Mesendoderm (in vitro differentiated cells): Measurements from ENCODE around the gene UBLCP1.

Experiments
- DNase-seq: peaks from one replicate; pipeline ENCODE4 v3.0.0; 2013
- H2AK5ac ChIP-seq: 2 replicates; pipeline ENCODE4 v1.6.1; 2013; ENCODE audit warnings: low read length, inconsistent platforms
- H2BK120ac ChIP-seq: 2 replicates; pipeline ENCODE4 v1.6.1; 2013; ENCODE audit warnings: low read depth, mild to moderate bottlenecking, low read length, moderate library complexity, mixed read lengths
- H2BK15ac ChIP-seq: replicated peaks from 2 replicates; pipeline ENCODE4 v1.6.1; 2013; ENCODE audit warnings: low read depth, mild to moderate bottlenecking, moderate library complexity
- H2BK5ac ChIP-seq: 2 replicates; pipeline ENCODE4 v1.6.1; 2013; ENCODE audit warnings: low read length, inconsistent platforms
- H3K18ac ChIP-seq: 2 replicates; pipeline ENCODE4 v1.6.1; 2013; ENCODE audit warnings: mild to moderate bottlenecking, low read length, mixed read lengths
- H3K23ac ChIP-seq: one replicate; pipeline ENCODE4 v1.6.1; 2013; ENCODE audit warnings: low read length
- H3K27ac ChIP-seq: 2 replicates; pipeline ENCODE4 v1.5.1; 2013; ENCODE audit warnings: low read depth, mild to moderate bottlenecking, inconsistent platforms, low read length, moderate library complexity
- H3K27me3 ChIP-seq: 2 replicates; pipeline ENCODE4 v1.6.1; 2013; ENCODE audit warnings: low read length, control low read depth, mild to moderate bottlenecking, inconsistent platforms; ENCODE audit not compliant: insufficient read depth, poor library complexity
- H3K36me3 ChIP-seq: 2 replicates; pipeline ENCODE4 v1.6.1; 2013; ENCODE audit warnings: low read length, inconsistent platforms; ENCODE audit not compliant: control insufficient read depth, insufficient read depth
- H3K4ac ChIP-seq: one replicate; pipeline ENCODE4 v1.6.1; 2013; ENCODE audit warnings: low read depth, mild to moderate bottlenecking, low read length, moderate library complexity
- H3K4me1 ChIP-seq: 2 replicates; pipeline ENCODE4 v1.6.1; 2013; ENCODE audit warnings: low read depth, low read length, inconsistent platforms; ENCODE audit not compliant: control insufficient read depth
- H3K4me2 ChIP-seq: 2 replicates; pipeline ENCODE4 v1.6.1; 2013; ENCODE audit warnings: low read length
- H3K4me3 ChIP-seq: 2 replicates; pipeline ENCODE4 v1.5.1; 2013; ENCODE audit warnings: mild to moderate bottlenecking, low read length
- H3K56ac ChIP-seq: one replicate; pipeline ENCODE4 v1.6.1; 2013; ENCODE audit warnings: low read length
- H3K79me1 ChIP-seq: 2 replicates; pipeline ENCODE4 v1.6.1; 2013; ENCODE audit warnings: low read length, inconsistent platforms
- H3K79me2 ChIP-seq: 2 replicates; pipeline ENCODE4 v1.6.1; 2013; ENCODE audit warnings: mild to moderate bottlenecking, low read length; ENCODE audit not compliant: control insufficient read depth, insufficient read depth
- H3K9ac ChIP-seq: 2 replicates; pipeline ENCODE4 v1.6.1; 2013; ENCODE audit warnings: low read length, inconsistent platforms
- H4K5ac ChIP-seq: one replicate; pipeline ENCODE4 v1.6.1; 2013; ENCODE audit warnings: low read length
- H4K8ac ChIP-seq: one replicate; pipeline ENCODE4 v1.6.1; 2013; ENCODE audit warnings: low read depth, mild to moderate bottlenecking, control low read depth, low read length, moderate library complexity
- WGBS: extraction: QIAGEN DNeasy Blood & Tissue Kit; methylation state at CpG from one replicate; pipeline ENCODE4 v1.1.7; 2013; ENCODE audit warnings: low lambda C conversion rate, missing lambda C conversion rate; ENCODE audit not compliant: insufficient coverage; ENCODE audit errors: extremely low coverage; 5-methylcytosine and 5-hydroxymethylcytosine counted together

Gene UBLCP1

DNA sequence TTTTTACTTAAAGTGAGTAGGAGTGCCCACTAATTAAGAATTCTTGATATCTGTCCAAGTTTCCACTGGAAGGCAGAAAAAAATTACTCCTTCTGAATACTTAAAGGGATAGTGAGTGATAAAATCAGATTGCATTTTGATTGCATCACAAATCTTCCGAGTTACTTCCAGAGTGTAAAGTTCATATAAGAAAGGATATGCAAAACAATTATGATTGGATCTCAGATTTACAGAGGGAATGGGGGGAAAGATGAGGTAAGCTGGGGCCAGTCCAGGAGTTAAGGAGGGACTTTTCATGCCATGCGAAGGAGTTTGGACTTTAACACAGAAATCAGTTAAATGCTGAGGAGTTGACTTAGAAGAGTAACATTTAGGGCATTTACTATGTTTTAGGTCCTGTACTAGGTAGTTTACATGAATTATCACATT is 44.5 kb upstream of the UBLCP1 start:
- H3K27ac ChIP-seq: no peak overlapping the region
- H2BK15ac ChIP-seq: no peak overlapping the region
- no peak for DNase-seq
- H3K36me3 ChIP-seq: no peaks in the 10 kb centered on the region
- no peak overlapping the region for H4K8ac ChIP-seq
- H2BK120ac ChIP-seq: no peak overlapping the region
- no peaks in the 10 kb centered on the region for H3K27me3 ChIP-seq
- no peak overlapping the region for H2AK5ac ChIP-seq
- no peak overlapping the region for H3K9ac ChIP-seq
- H3K4me2 ChIP-seq: no peak overlapping the region
- no peak overlapping the region for H3K56ac ChIP-seq
- no peak overlapping the region for H3K23ac ChIP-seq
- no peaks in the 10 kb centered on the region for H3K79me2 ChIP-seq
- no peaks in the 10 kb centered on the region for H3K4me1 ChIP-seq
- no peak overlapping the region for H3K18ac ChIP-seq
- no peak overlapping the region for H4K5ac ChIP-seq
- no peak overlapping the region for H3K4ac ChIP-seq
- H3K79me1 ChIP-seq: no peaks in the 10 kb centered on the region
- WGBS: no CpG with 5 or more reads among the region's 2 CpGs
- no peak overlapping the region for H2BK5ac ChIP-seq
- no peak overlapping the region for H3K4me3 ChIP-seq

DNA sequence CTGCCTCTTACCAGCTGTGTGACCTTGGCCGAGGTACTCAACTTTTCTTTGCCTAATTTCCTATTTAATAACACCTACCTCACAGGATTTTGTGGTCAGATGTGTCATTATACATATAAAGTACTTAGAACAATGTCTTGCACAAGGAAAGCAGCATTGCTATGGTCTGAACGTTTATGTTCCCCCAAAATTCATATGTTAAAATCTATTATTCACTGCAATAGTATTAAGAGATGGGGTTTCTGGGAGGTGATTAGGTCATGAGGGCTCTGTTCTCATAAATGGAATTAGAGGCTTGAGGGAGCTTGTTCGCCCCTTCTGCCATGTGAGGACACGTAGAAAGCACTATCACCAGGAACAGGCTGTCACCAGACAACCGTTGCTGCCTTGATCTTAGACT is 42.9 kb upstream of the UBLCP1 start:
- no peak overlapping the region for H2BK120ac ChIP-seq
- WGBS: no CpG with 5 or more reads among the region's 5 CpGs
- H3K56ac ChIP-seq: no peak overlapping the region
- H3K36me3 ChIP-seq: no peaks in the 10 kb centered on the region
- H3K9ac ChIP-seq: no peak overlapping the region
- no peak overlapping the region for H2BK15ac ChIP-seq
- H3K4me2 ChIP-seq: no peak overlapping the region
- H3K79me2 ChIP-seq: no peaks in the 10 kb centered on the region
- H3K23ac ChIP-seq: no peak overlapping the region
- no peak overlapping the region for H4K5ac ChIP-seq
- no peak overlapping the region for H2AK5ac ChIP-seq
- no peaks in the 10 kb centered on the region for H3K79me1 ChIP-seq
- no peak overlapping the region for H3K18ac ChIP-seq
- H3K4ac ChIP-seq: no peak overlapping the region
- DNase-seq: no peak
- H3K27me3 ChIP-seq: no peaks in the 10 kb centered on the region
- no peak overlapping the region for H2BK5ac ChIP-seq
- no peak overlapping the region for H3K27ac ChIP-seq
- no peak overlapping the region for H3K4me3 ChIP-seq
- H3K4me1 ChIP-seq: no peaks in the 10 kb centered on the region
- H4K8ac ChIP-seq: no peak overlapping the region

DNA sequence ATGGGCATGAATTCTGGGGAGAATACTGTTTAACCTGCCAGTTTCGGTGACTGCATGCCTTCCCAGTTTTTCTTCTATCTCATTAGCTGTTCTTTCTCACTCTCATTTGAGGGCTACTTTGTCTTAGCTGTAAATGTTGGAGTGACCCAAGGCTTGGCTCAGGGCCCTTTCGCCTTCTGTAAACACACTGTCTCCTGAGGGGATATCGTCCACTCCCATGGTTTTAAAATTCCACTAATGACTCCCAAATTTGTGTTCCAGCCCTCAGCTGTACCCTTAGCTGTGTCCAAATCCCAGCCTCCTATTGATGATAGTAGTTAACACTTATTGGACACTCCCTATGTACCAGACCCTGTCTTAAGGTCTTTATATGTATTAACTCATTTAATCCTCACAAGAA is 39.6 kb upstream of the UBLCP1 start:
- H3K27ac ChIP-seq: no peak overlapping the region
- H3K23ac ChIP-seq: no peak overlapping the region
- H3K36me3 ChIP-seq: no peaks in the 10 kb centered on the region
- H3K4me2 ChIP-seq: no peak overlapping the region
- H3K27me3 ChIP-seq: no peaks in the 10 kb centered on the region
- no peaks in the 10 kb centered on the region for H3K4me1 ChIP-seq
- H3K9ac ChIP-seq: no peak overlapping the region
- no peak overlapping the region for H3K18ac ChIP-seq
- H2BK5ac ChIP-seq: no peak overlapping the region
- H2BK120ac ChIP-seq: no peak overlapping the region
- H3K79me2 ChIP-seq: no peaks in the 10 kb centered on the region
- H3K4ac ChIP-seq: no peak overlapping the region
- no peak overlapping the region for H3K56ac ChIP-seq
- H4K5ac ChIP-seq: no peak overlapping the region
- no peaks in the 10 kb centered on the region for H3K79me1 ChIP-seq
- H4K8ac ChIP-seq: no peak overlapping the region
- no peak overlapping the region for H2BK15ac ChIP-seq
- WGBS: no CpG with 5 or more reads among the region's 3 CpGs
- H2AK5ac ChIP-seq: no peak overlapping the region
- DNase-seq: no peak
- H3K4me3 ChIP-seq: no peak overlapping the region

DNA sequence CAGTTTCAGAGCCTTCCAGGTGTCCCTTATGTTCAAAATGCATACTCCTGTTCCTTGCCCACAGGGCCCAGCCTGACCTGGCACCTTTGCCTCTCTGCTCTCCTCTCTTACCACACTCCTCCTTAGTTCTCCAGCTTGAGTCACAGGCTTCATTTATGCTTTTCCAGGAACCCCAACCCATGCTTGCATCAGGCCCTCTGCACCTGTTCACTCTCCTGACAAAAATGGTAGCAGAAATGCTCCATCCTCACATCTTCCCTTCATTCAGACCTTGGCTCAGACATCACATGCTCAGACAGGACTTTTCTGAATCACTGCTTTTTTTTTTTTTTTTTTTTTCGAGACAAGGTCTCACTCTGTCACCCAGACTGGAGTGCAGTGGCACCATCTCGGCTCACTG is 38.6 kb upstream of the UBLCP1 start:
- no peak overlapping the region for H3K4me3 ChIP-seq

DNA sequence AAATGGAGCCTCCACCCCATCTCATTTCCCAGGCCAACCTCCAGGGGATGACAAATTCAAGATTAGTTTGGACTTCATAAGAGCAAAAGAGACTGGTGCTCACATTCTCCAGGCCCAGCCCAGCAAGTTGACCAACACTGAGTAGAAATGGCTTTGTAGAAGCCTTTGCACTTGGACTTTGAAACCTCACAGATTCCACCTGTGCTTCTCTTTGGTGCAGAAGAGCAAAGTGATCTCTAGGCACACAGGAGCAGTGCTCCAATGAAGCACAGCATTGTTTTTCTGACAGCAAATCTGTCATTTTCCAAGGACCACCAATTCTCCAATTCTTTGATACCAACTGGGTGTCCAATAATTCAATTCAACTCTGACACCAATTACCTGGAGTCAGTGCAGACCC is 36.6 kb upstream of the UBLCP1 start:
- Histone ChIP-seq H2BK120ac (no peak overlapping the region), H3K9ac (no peak overlapping the region), H3K79me1 (no peaks in the 10 kb centered on the region), H3K27ac (no peak overlapping the region), H3K23ac (no peak overlapping the region), H2BK5ac (no peak overlapping the region), H2AK5ac (no peak overlapping the region), H3K79me2 (no peaks in the 10 kb centered on the region), H3K36me3 (no peaks in the 10 kb centered on the region), H3K27me3 (no peaks in the 10 kb centered on the region), H4K5ac (no peak overlapping the region), H3K4ac (no peak overlapping the region), H3K18ac (no peak overlapping the region), H2BK15ac (no peak overlapping the region), H3K4me2 (no peak overlapping the region), H3K4me1 (no peaks in the 10 kb centered on the region), H3K4me3 (no peak overlapping the region), H3K56ac (no peak overlapping the region), H4K8ac (no peak overlapping the region)
- DNase-seq: no peak

More for the DNA sequence above, 38.6 kb upstream of the UBLCP1 start:
- Histone ChIP-seq H3K9ac (no peak overlapping the region), H4K5ac (no peak overlapping the region), H2BK5ac (no peak overlapping the region), H3K27me3 (no peaks in the 10 kb centered on the region), H3K79me1 (no peaks in the 10 kb centered on the region), H3K27ac (no peak overlapping the region), H3K4ac (no peak overlapping the region), H3K79me2 (no peaks in the 10 kb centered on the region), H3K18ac (no peak overlapping the region), H3K23ac (no peak overlapping the region), H2AK5ac (no peak overlapping the region), H4K8ac (no peak overlapping the region), H2BK15ac (no peak overlapping the region), H3K56ac (no peak overlapping the region), H2BK120ac (no peak overlapping the region), H3K4me1 (no peaks in the 10 kb centered on the region), H3K4me2 (no peak overlapping the region), H3K36me3 (no peaks in the 10 kb centered on the region)
- no peak for DNase-seq
- WGBS: no CpG with 5 or more reads among the region's 2 CpGs

DNA sequence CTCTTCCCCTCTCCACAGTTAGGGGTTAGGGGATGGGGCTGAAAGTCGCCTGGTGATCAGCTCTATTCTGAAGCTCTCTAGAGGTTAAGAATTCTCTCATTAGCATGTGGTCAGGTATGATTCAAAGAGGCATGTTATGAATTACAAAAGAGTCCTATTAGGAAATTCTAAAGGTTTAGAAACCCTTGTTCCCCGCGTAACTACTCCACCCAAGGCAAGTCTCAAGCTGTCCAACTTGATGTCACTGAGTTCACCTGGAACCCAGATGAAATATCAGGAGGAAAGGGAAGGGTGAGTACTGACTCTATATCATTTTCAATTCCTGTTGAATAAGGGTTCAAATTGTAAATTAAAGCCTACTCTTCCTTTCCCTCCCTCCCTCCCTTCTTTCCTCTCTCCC is 35.6 kb upstream of the UBLCP1 start:
- WGBS: no CpG with 5 or more reads among the region's 3 CpGs
- H3K4ac ChIP-seq: no peak overlapping the region
- no peaks in the 10 kb centered on the region for H3K79me2 ChIP-seq
- no peak overlapping the region for H4K5ac ChIP-seq
- H3K9ac ChIP-seq: no peak overlapping the region
- no peaks in the 10 kb centered on the region for H3K27me3 ChIP-seq
- H2BK15ac ChIP-seq: no peak overlapping the region
- H3K36me3 ChIP-seq: no peaks in the 10 kb centered on the region
- H3K56ac ChIP-seq: no peak overlapping the region
- no peak overlapping the region for H2BK5ac ChIP-seq
- no peak for DNase-seq
- H2AK5ac ChIP-seq: no peak overlapping the region
- H3K4me1 ChIP-seq: no peaks in the 10 kb centered on the region
- H2BK120ac ChIP-seq: no peak overlapping the region
- H4K8ac ChIP-seq: no peak overlapping the region
- no peak overlapping the region for H3K18ac ChIP-seq
- H3K27ac ChIP-seq: no peak overlapping the region
- no peak overlapping the region for H3K4me2 ChIP-seq
- no peak overlapping the region for H3K4me3 ChIP-seq
- H3K23ac ChIP-seq: no peak overlapping the region
- no peaks in the 10 kb centered on the region for H3K79me1 ChIP-seq
